CD14-positive monocyte (primary cell): ENCODE measurements around the gene UNC93A. TPM values are rescaled to one million over a fixed set of nuclear protein-coding genes. Genes with fewer than 3 reads are reported as not detected.
"Not testable (repeated sequence)": the region's sequence is repeated elsewhere in the genome, so short reads cannot be mapped to it uniquely, and the experiment has no call there.

Experiments
- DNase-seq, 3 donors: peaks; one replicate each; pipeline ENCODE4 v3.0.0-alpha.2; 2011 to 2022
- H2AFZ ChIP-seq: 2 replicates; pipeline ENCODE4 v1.6.0; 2012; ENCODE audit warnings: mild to moderate bottlenecking, low read depth, low read length, inconsistent platforms; ENCODE audit not compliant: insufficient read depth, poor library complexity, severe bottlenecking
- H3K27ac ChIP-seq, 2 donors: 1 replicate in 1 of 2; 2 replicates in 1 of 2; pipeline ENCODE4 v1.5.1; 2012 to 2013; ENCODE audit warnings: low read length in 2 of 2, control low read depth in 1 of 2, inconsistent platforms in 1 of 2, low read depth in 1 of 2, mild to moderate bottlenecking in 1 of 2
- H3K27me3 ChIP-seq, 2 donors: one replicate each; pipeline versions ENCODE4 v1.6.0 to v1.6.1; 2011 to 2013; ENCODE audit warnings: low read length in 2 of 2; ENCODE audit not compliant: control insufficient read depth in 2 of 2, insufficient read depth in 2 of 2
- H3K36me3 ChIP-seq, 2 donors: replicated peaks in 1 of 2; 1 replicate in 1 of 2; 2 replicates in 1 of 2; pipeline versions ENCODE4 v1.5.1 to v1.6.1; 2012 to 2013; ENCODE audit warnings: low read length in 2 of 2, control low read depth in 1 of 2, inconsistent platforms in 1 of 2, mild to moderate bottlenecking in 1 of 2; ENCODE audit not compliant: insufficient read depth in 2 of 2, control insufficient read depth in 1 of 2
- H3K4me1 ChIP-seq, 2 donors: 1 replicate in 1 of 2; 2 replicates in 1 of 2; pipeline versions ENCODE4 v1.5.1 to v1.6.1; 2012 to 2013; ENCODE audit warnings: low read length in 2 of 2, control low read depth in 1 of 2, inconsistent platforms in 1 of 2, mild to moderate bottlenecking in 1 of 2, moderate library complexity in 1 of 2; ENCODE audit not compliant: insufficient read depth in 2 of 2, control insufficient read depth in 1 of 2
- H3K4me2 ChIP-seq: replicated peaks from 2 replicates; pipeline ENCODE3; 2012; ENCODE audit warnings: low read length, moderate library complexity, mild to moderate bottlenecking; ENCODE audit not compliant: poor library complexity, severe bottlenecking; ENCODE audit errors: extremely low read depth
- H3K4me3 ChIP-seq, 3 experiments: fragments of 200-600 bp in 1 of 3; sonication (generic) in 1 of 3; replicated peaks in 1 of 3; 1 replicate in 2 of 3; 2 replicates in 1 of 3; pipeline ENCODE4 v1.5.1; 2011 to 2013; ENCODE audit warnings: low read length in 3 of 3, mild to moderate bottlenecking in 3 of 3, control low read depth in 2 of 3, low read depth in 2 of 3, inconsistent platforms in 1 of 3, moderate library complexity in 1 of 3
- H3K79me2 ChIP-seq: 2 replicates; pipeline ENCODE4 v1.6.0; 2012; ENCODE audit warnings: mild to moderate bottlenecking, control low read depth, inconsistent platforms, low read length, moderate library complexity; ENCODE audit not compliant: insufficient read depth
- H3K9ac ChIP-seq: 2 replicates; pipeline ENCODE4 v1.6.0; 2017; ENCODE audit warnings: low read length, mild to moderate bottlenecking; ENCODE audit not compliant: insufficient read depth, poor library complexity, severe bottlenecking
- H3K9me3 ChIP-seq, 2 donors: replicated peaks in 1 of 2; 1 replicate in 1 of 2; 2 replicates in 1 of 2; pipeline versions ENCODE4 v1.5.1 to v1.6.1; 2012 to 2013; ENCODE audit warnings: low read length in 2 of 2, control low read depth in 1 of 2; ENCODE audit not compliant: control insufficient read depth in 1 of 2, insufficient read depth in 1 of 2
- H4K20me1 ChIP-seq: 2 replicates; pipeline ENCODE4 v1.6.0; 2012; ENCODE audit warnings: mild to moderate bottlenecking, low read length, control low read depth, moderate library complexity; ENCODE audit not compliant: insufficient read depth
- H3K27ac Mint-ChIP-seq, 7 donors: one replicate each; pipeline ENCODE4 v1.8.0; 2020; ENCODE audit warnings: mild to moderate bottlenecking in 7 of 7, mixed read lengths in 7 of 7, moderate library complexity in 6 of 7, inconsistent platforms in 2 of 7
- H3K27me3 Mint-ChIP-seq, 3 donors: one replicate each; pipeline ENCODE4 v1.8.0; 2021 to 2022; ENCODE audit warnings: low read depth in 3 of 3, mild to moderate bottlenecking in 3 of 3, mixed read lengths in 3 of 3, moderate library complexity in 3 of 3, inconsistent platforms in 1 of 3
- H3K36me3 Mint-ChIP-seq, 2 donors: one replicate each; pipeline ENCODE4 v1.8.0; 2020; ENCODE audit warnings: mixed read lengths in 2 of 2, inconsistent platforms in 1 of 2, mild to moderate bottlenecking in 1 of 2
- H3K4me1 Mint-ChIP-seq: one replicate; pipeline ENCODE4 v1.8.0; 2020; ENCODE audit warnings: mild to moderate bottlenecking, mixed read lengths
- H3K4me3 Mint-ChIP-seq, 2 donors: one replicate each; pipeline ENCODE4 v1.8.0; 2020; ENCODE audit warnings: mild to moderate bottlenecking in 2 of 2, mixed read lengths in 2 of 2, moderate library complexity in 1 of 2
- H3K9me3 Mint-ChIP-seq, 7 donors: one replicate each; pipeline ENCODE4 v1.8.0; 2020 to 2022; ENCODE audit warnings: mixed read lengths in 7 of 7, mild to moderate bottlenecking in 6 of 7, moderate library complexity in 6 of 7, inconsistent platforms in 2 of 7
- WGBS: methylation state at CpG from one replicate; pipeline ENCODE4 v1.1.5; 2013; ENCODE audit warnings: missing lambda C conversion rate; ENCODE audit not compliant: insufficient coverage; 5-methylcytosine and 5-hydroxymethylcytosine counted together
- intact Hi-C, 2 donors: fragments of 100-400 bp; cut with micrococcal nuclease; formaldehyde crosslinking; loops; one replicate each; pipeline versions ENCODE4 v1.15.0 to v1.15.1; 2023
- polyA plus RNA-seq, 3 donors: library from polyadenylated mRNA; depleted of rRNA in 1 of 3; unstranded in 2 of 3; stranded (reverse) in 1 of 3; fragments of 300-500 nt in 2 of 3; fragments of >200 nt in 1 of 3; fragmentation: Illumina TruSeq in 2 of 3; gene quantifications; 1 replicate in 2 of 3; 2 replicates in 1 of 3; pipeline ENCODE4 v1.2.3, GENCODE V29; 2012 to 2021

Gene UNC93A
- polyA plus RNA-seq, 3 donors, result not detected

DNA sequence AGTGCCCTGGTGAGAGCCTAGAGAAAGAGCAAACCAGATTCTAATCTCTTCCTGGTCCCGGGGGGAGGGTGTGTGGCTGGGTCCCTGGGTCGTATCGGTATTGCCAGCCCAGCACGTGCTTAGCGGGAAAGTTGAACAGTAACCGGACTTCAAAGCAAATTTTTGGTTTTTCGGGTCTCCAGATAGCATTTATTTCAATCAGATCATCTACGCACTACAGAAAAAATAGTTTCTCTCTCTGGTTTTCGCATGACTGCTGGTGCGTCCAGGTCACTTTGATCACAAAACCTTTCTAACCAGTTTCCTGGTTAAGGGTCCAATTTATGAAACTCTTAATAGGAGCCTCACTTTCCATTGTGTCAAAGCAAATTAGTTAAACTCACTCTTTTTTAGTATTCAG, 27.7 kb downstream of the UNC93A start:
- no CpG with 5 or more reads among the region's 10 CpGs for WGBS
- not testable (repeated sequence) for H3K4me3 ChIP-seq, H3K36me3 Mint-ChIP-seq

GRCh38 chr6:167319856-167320753, 29.0 kb downstream of the UNC93A start:
- H3K9ac ChIP-seq, H3K9me3 ChIP-seq, H4K20me1 ChIP-seq, H3K36me3 Mint-ChIP-seq, H3K36me3 ChIP-seq, H3K27ac Mint-ChIP-seq, H3K4me3 Mint-ChIP-seq, H3K27ac ChIP-seq, H3K27me3 Mint-ChIP-seq, H3K27me3 ChIP-seq, H3K4me3 ChIP-seq, H3K79me2 ChIP-seq, H3K9me3 Mint-ChIP-seq, intact Hi-C loops, H3K4me1 ChIP-seq, H3K4me1 Mint-ChIP-seq, DNase-seq, H2AFZ ChIP-seq, H3K4me2 ChIP-seq: not testable (repeated sequence)
- WGBS, result 90% methylated on average over 2 of the region's 32 CpGs

More for the DNA sequence above, 27.7 kb downstream of the UNC93A start:
- H3K27me3 ChIP-seq, H3K9ac ChIP-seq, H3K27ac Mint-ChIP-seq, H3K4me1 ChIP-seq, H3K4me2 ChIP-seq, H3K79me2 ChIP-seq, H3K27ac ChIP-seq, H3K9me3 Mint-ChIP-seq, DNase-seq, H3K9me3 ChIP-seq, H3K4me3 Mint-ChIP-seq, intact Hi-C loops, H3K4me1 Mint-ChIP-seq, H2AFZ ChIP-seq, H3K36me3 ChIP-seq, H4K20me1 ChIP-seq: not testable (repeated sequence)
- peaks cover 5 to 13% (median 7%) of the 10 kb centered on the region in 3 donors for H3K27me3 Mint-ChIP-seq

- H3K36me3 Mint-ChIP-seq, H3K4me2 ChIP-seq, DNase-seq, H3K9me3 ChIP-seq, H3K4me1 Mint-ChIP-seq, H4K20me1 ChIP-seq, H3K27me3 Mint-ChIP-seq, H3K36me3 ChIP-seq, H3K79me2 ChIP-seq, H3K27me3 ChIP-seq, H3K9me3 Mint-ChIP-seq, H3K4me3 ChIP-seq, intact Hi-C loops, H3K4me1 ChIP-seq, H3K27ac ChIP-seq, H3K4me3 Mint-ChIP-seq, H2AFZ ChIP-seq, H3K9ac ChIP-seq, H3K27ac Mint-ChIP-seq: not testable (repeated sequence)
- no CpG with 5 or more reads among the region's 13 CpGs for WGBS
Measured at GRCh38 chr6:167320754-167321056, 29.6 kb downstream of the UNC93A start.

- H3K4me3 ChIP-seq, H2AFZ ChIP-seq, H3K27me3 Mint-ChIP-seq, H4K20me1 ChIP-seq, H3K9me3 Mint-ChIP-seq, H3K9me3 ChIP-seq, H3K36me3 ChIP-seq, H3K79me2 ChIP-seq, H3K4me1 ChIP-seq, H3K27me3 ChIP-seq, H3K36me3 Mint-ChIP-seq, intact Hi-C loops, H3K4me2 ChIP-seq, DNase-seq, H3K4me1 Mint-ChIP-seq, H3K4me3 Mint-ChIP-seq, H3K9ac ChIP-seq, H3K27ac ChIP-seq, H3K27ac Mint-ChIP-seq: not testable (repeated sequence)
- WGBS, result 93% methylated on average over 3 of the region's 9 CpGs
Measured at GRCh38 chr6:167321185-167321584, 30.1 kb downstream of the UNC93A start.
